ENCODE results near the gene ZBTB17.

- no peak for TF ChIP-seq POLR2AphosphoS5 (IDR thresholded peaks at IDR 0.05; ENCODE audit: low read depth, low read length)
- no peak for TF ChIP-seq TAF1 (IDR thresholded peaks at IDR 0.05; ENCODE audit: borderline replicate concordance, insufficient read depth, low read length)
- no peak for TF ChIP-seq SIN3A (IDR thresholded peaks at IDR 0.05; ENCODE audit: borderline replicate concordance, insufficient read depth, low read length)
- no peak for TF ChIP-seq REST (IDR thresholded peaks at IDR 0.05; ENCODE audit: insufficient read depth in 1 of 2, low read depth in 2 of 2, low read length in 2 of 2)
- peak; percentile 71 for TF ChIP-seq FOXP2 (optimal IDR thresholded peaks at IDR 0.05; ENCODE audit: borderline replicate concordance, extremely low read depth, extremely low read length, insufficient read depth)
Observed at GRCh38 chr1:15949453-15950245, 26.3 kb downstream of the ZBTB17 start.

All from PFSK-1 (cell line).